Sigmoid colon (tissue), 7 donors: ENCODE measurements around the gene NAT10. TPM values are rescaled to one million over a fixed set of nuclear protein-coding genes. Genes with fewer than 3 reads are reported as not detected.
"Not testable (repeated sequence)": the region's sequence is repeated elsewhere in the genome, so short reads cannot be mapped to it uniquely, and the experiment has no call there.

Experiments used
- DNase-seq: peaks from one replicate; pipeline ENCODE4 v3.0.0-alpha.2; 2019
- H3K27ac ChIP-seq, 4 donors: fragments of 200-600 bp; sonication (generic); one replicate each; pipeline ENCODE4 v1.5.1; 2016 to 2019; ENCODE audit warnings: mild to moderate bottlenecking in 1 of 4
- H3K27me3 ChIP-seq, 3 donors: fragments of 200-600 bp; sonication (generic); one replicate each; pipeline ENCODE4 v1.5.1; 2019; ENCODE audit warnings: mild to moderate bottlenecking in 1 of 3
- H3K36me3 ChIP-seq, 4 donors: fragments of 200-600 bp; sonication (generic); one replicate each; pipeline ENCODE4 v1.5.1; 2016 to 2019
- H3K4me1 ChIP-seq, 4 donors: fragments of 200-600 bp; sonication (generic); one replicate each; pipeline ENCODE4 v1.5.1; 2017 to 2019
- H3K4me3 ChIP-seq, 4 donors: fragments of 200-600 bp; sonication (generic); one replicate each; pipeline ENCODE4 v1.5.1; 2017 to 2019; ENCODE audit warnings: mild to moderate bottlenecking in 2 of 4, moderate library complexity in 1 of 4
- H3K9me3 ChIP-seq, 4 donors: fragments of 200-600 bp in 3 of 4; sonication (generic) in 3 of 4; one replicate each; pipeline versions ENCODE4 v1.5.1 to v1.6.1; 2013 to 2019
- CTCF ChIP-seq, 4 experiments: fragments of 450-650 bp in 3 of 4; fragments of 200-600 bp in 1 of 4; IDR thresholded peaks; one replicate each; pipeline ENCODE4 v1.5.1; 2016 to 2019; ENCODE audit warnings: antibody characterized with exemption in 4 of 4, mild to moderate bottlenecking in 3 of 4, moderate library complexity in 2 of 4
- EP300 ChIP-seq, 4 donors: sonication (generic); formaldehyde crosslinking; IDR thresholded peaks; one replicate each; pipeline ENCODE4 v1.6.1; 2017; ENCODE audit warnings: antibody characterized with exemption in 4 of 4
- POLR2A ChIP-seq, 2 donors: fragments of 450-650 bp; IDR thresholded peaks; one replicate each; pipeline ENCODE4 v1.6.1; 2016; ENCODE audit warnings: antibody characterized with exemption in 2 of 2, mild to moderate bottlenecking in 2 of 2, moderate library complexity in 2 of 2
- POLR2AphosphoS5 ChIP-seq, 4 donors: sonication (generic); formaldehyde crosslinking; IDR thresholded peaks; one replicate each; pipeline ENCODE4 v1.6.1; 2017; ENCODE audit warnings: antibody characterized with exemption in 4 of 4
- WGBS, 2 donors: extraction: QIAGEN DNeasy Blood & Tissue Kit; methylation state at CpG; one replicate each; pipeline ENCODE4 v1.1.7; 2013; 5-methylcytosine and 5-hydroxymethylcytosine counted together
- intact Hi-C: fragments of 100-400 bp; cut with DNase I; formaldehyde crosslinking; loops from one replicate; pipeline ENCODE4 v1.15.1; 2023
- polyA plus RNA-seq, 3 donors: library from polyadenylated mRNA; stranded (reverse); fragments of 200-250 nt; gene quantifications; one replicate each; pipeline ENCODE4 v1.2.3, GENCODE V29; 2013
- total RNA-seq, 4 donors: library from RNA; depleted of rRNA; stranded (reverse); fragments of >200 nt; gene quantifications; one replicate each; pipeline ENCODE4 v1.1.0, GENCODE V29; 2016
- donor health status: healthy with polysubstance abuse.
- donor health status: Bipolar disorder and iron deficiency.
- donor health status: healthy.

Gene NAT10
- total and polyA plus RNA-seq, 7 donors: 5.3 to 35.4 (median 17.4) TPM

DNA sequence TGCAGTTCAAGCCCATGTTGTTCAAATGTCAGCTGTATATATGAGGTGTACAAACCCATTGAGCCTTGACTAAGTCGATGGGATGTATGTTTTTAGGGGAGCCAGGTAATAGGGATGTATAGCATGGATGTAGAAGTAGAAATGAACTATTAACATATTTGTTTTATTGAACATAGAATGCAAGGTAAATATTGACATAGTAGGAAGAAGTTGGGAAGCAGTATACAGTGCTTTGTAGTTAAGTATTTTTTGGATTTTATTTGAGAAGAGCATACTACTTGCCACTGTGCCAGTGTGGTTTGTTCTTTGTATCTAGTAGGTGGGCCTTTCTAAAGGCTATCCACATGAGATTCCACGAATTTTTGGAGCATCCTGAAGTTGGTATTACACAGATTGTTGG lies 20.8 kb upstream of the NAT10 start:
- intact Hi-C loops: no loop called here
- no peaks in the 10 kb centered on the region for H3K27me3 ChIP-seq
- TF ChIP-seq EP300 (IDR thresholded peaks at IDR 0.05) (no peak), CTCF (IDR thresholded peaks at IDR 0.05) (no peak), POLR2A (IDR thresholded peaks at IDR 0.05) (no peak), POLR2AphosphoS5 (IDR thresholded peaks at IDR 0.05) (no peak)
- H3K4me1 ChIP-seq: no peaks in the 10 kb centered on the region
- no peak overlapping the region for H3K4me3 ChIP-seq
- WGBS, 2 donors: 55 to 86% methylated on average over 2 of the region's 2 CpGs
- peaks cover 28 to 98% (median 77%) of the 10 kb centered on the region in 4 donors for H3K36me3 ChIP-seq
- no peak overlapping the region for H3K27ac ChIP-seq
- DNase-seq: no peak
- H3K9me3 ChIP-seq: no peaks in the 10 kb centered on the region

- DNase-seq: no peak
- WGBS, 2 donors: 87 to 88% methylated on average over 4 of the region's 4 CpGs
- no peak overlapping the region for H3K27ac ChIP-seq
- H3K27me3 ChIP-seq: no peaks in the 10 kb centered on the region
- intact Hi-C loops: no loop called here
- no peak for TF ChIP-seq POLR2A (IDR thresholded peaks at IDR 0.05)
- no peaks in the 10 kb centered on the region for H3K9me3 ChIP-seq
- H3K36me3 ChIP-seq: peaks cover 33 to 98% (median 79%) of the 10 kb centered on the region in 4 donors
- H3K4me1 ChIP-seq: no peaks in the 10 kb centered on the region
- no peak overlapping the region for H3K4me3 ChIP-seq
Observed at GRCh38 chr11:34086554-34087283, 18.7 kb upstream of the NAT10 start.

DNA sequence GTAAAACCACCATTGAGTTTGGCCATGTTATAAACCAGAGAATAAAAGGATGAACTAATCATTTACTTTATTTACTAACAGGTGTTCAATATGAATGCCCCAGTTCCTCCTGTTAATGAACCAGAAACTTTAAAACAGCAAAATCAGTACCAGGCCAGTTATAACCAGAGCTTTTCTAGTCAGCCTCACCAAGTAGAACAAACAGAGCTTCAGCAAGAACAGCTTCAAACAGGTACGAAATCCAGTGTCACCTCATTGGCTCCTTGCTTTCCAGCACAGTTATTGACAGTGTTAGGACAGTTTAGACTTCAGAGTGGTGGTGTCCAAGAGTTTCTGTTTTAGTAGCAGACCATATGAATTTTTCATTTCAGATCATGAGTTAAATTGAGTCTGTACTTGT lies 13.6 kb upstream of the NAT10 start:
- H3K9me3 ChIP-seq: no peaks in the 10 kb centered on the region
- DNase-seq: no peak
- H3K4me3 ChIP-seq: no peak overlapping the region
- H3K27ac ChIP-seq: no peak overlapping the region
- intact Hi-C loops: no loop called here
- peaks cover 26 to 98% (median 76%) of the 10 kb centered on the region in 4 donors for H3K36me3 ChIP-seq
- 76 to 88% methylated on average over 1 of the region's 1 CpG for WGBS, 2 donors
- H3K4me1 ChIP-seq: no peaks in the 10 kb centered on the region
- H3K27me3 ChIP-seq: no peaks in the 10 kb centered on the region
- TF ChIP-seq POLR2AphosphoS5 (IDR thresholded peaks at IDR 0.05) (no peak), POLR2A (IDR thresholded peaks at IDR 0.05) (no peak), EP300 (IDR thresholded peaks at IDR 0.05) (no peak), CTCF (IDR thresholded peaks at IDR 0.05) (no peak)

DNA sequence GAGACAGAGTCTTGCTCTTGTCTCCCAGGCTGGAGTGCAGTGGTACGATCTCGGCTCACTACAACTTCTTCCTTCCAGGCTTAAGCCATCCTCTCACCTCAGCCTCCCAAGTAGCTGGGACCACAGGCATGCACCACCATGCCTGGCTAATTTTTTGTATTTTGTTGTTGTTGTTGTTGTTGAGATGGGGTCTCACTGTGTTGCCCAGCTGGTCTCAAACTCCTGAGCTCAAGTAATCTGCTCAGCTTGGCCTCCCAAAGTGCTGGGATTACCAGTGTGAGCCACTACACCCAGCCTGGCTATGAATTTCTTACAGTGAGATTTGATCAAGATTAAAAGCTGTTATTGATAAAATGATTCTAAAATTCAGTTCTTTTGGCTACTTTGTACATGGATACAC lies 10.5 kb upstream of the NAT10 start:
- H3K27me3 ChIP-seq, H3K4me3 ChIP-seq, H3K4me1 ChIP-seq, H3K27ac ChIP-seq, intact Hi-C loops, H3K9me3 ChIP-seq, DNase-seq: not testable (repeated sequence)
- WGBS, 2 donors: 95 to 97% methylated on average over 2 of the region's 2 CpGs
- peaks cover 40 to 100% (median 79%) of the 10 kb centered on the region in 4 donors for H3K36me3 ChIP-seq

- no peak overlapping the region for H3K4me3 ChIP-seq
- H3K36me3 ChIP-seq: peaks cover 29 to 83% (median 60%) of the 10 kb centered on the region in 4 donors
- TF ChIP-seq POLR2A (IDR thresholded peaks at IDR 0.05): no peak
- TF ChIP-seq CTCF (IDR thresholded peaks at IDR 0.05): no peak
- no peak for TF ChIP-seq EP300 (IDR thresholded peaks at IDR 0.05)
- no peak for TF ChIP-seq POLR2AphosphoS5 (IDR thresholded peaks at IDR 0.05)
- no peaks in the 10 kb centered on the region for H3K4me1 ChIP-seq
- H3K27ac ChIP-seq: no peak overlapping the region
- intact Hi-C loops: no loop called here
- H3K9me3 ChIP-seq: no peaks in the 10 kb centered on the region
- 94% methylated on average over 2 of the region's 2 CpGs for WGBS, 2 donors
- no peak for DNase-seq
- no peaks in the 10 kb centered on the region for H3K27me3 ChIP-seq
Observed at GRCh38 chr11:34098813-34099212, 6.6 kb upstream of the NAT10 start.
